Measurements from ENCODE around the gene CDPF1. TPM values are rescaled to one million over a fixed set of nuclear protein-coding genes. Genes with fewer than 3 reads are reported as not detected.

Gene CDPF1
- total RNA-seq, 2 donors from 2014 or later, result 16.2 to 20.6 TPM

GRCh38 chr22:46287873-46288751 is 38.0 kb upstream of the CDPF1 start:
- intact Hi-C loops (cut with DNase I), result no loop called here
- 78% methylated on average over 23 of the region's 24 CpGs for WGBS
- Histone ChIP-seq H3K4me1 (replicated peaks) (no peaks in the 10 kb centered on the region), H3K27me3 (replicated peaks; ENCODE audit: insufficient read depth) (no peaks in the 10 kb centered on the region), H3K9me3 (no peaks in the 10 kb centered on the region), H3K4me3 (no peak overlapping the region), H3K27ac (no peak overlapping the region), H3K36me3 (peaks cover 0 to 19% of the 10 kb centered on the region in 2 donors)
- no peak for TF ChIP-seq POLR2AphosphoS5 (IDR thresholded peaks at IDR 0.05)
- no peak for TF ChIP-seq CTCF (IDR thresholded peaks at IDR 0.05)
- TF ChIP-seq POLR2A (IDR thresholded peaks at IDR 0.05), result no peak
- no peak for DNase-seq (ENCODE audit: low spot score)

GRCh38 chr22:46286941-46287872 is 37.1 kb upstream of the CDPF1 start:
- no peak for TF ChIP-seq POLR2A (IDR thresholded peaks at IDR 0.05)
- no peak for TF ChIP-seq POLR2AphosphoS5 (IDR thresholded peaks at IDR 0.05)
- no peak for TF ChIP-seq CTCF (IDR thresholded peaks at IDR 0.05)
- H3K4me3 ChIP-seq, result no peak overlapping the region
- H3K4me1 ChIP-seq (replicated peaks), result no peaks in the 10 kb centered on the region
- H3K27ac ChIP-seq, result no peak overlapping the region
- no peak for DNase-seq (ENCODE audit: low spot score)
- H3K9me3 ChIP-seq, result no peaks in the 10 kb centered on the region
- intact Hi-C loops (cut with DNase I), result no loop called here
- H3K27me3 ChIP-seq (replicated peaks; ENCODE audit: insufficient read depth), result no peaks in the 10 kb centered on the region
- peaks cover 0 to 14% of the 10 kb centered on the region in 2 donors for H3K36me3 ChIP-seq
- 90% methylated on average over 14 of the region's 15 CpGs for WGBS

GRCh38 chr22:46286006-46286405 is 35.9 kb upstream of the CDPF1 start:
- no peak overlapping the region for H3K27ac ChIP-seq
- TF ChIP-seq POLR2A (IDR thresholded peaks at IDR 0.05) (no peak), CTCF (IDR thresholded peaks at IDR 0.05) (no peak), POLR2AphosphoS5 (IDR thresholded peaks at IDR 0.05) (no peak)
- intact Hi-C loops (cut with DNase I), result no loop called here
- no peaks in the 10 kb centered on the region for H3K9me3 ChIP-seq
- H3K4me1 ChIP-seq (replicated peaks), result no peaks in the 10 kb centered on the region
- H3K36me3 ChIP-seq, result peaks cover 0 to 19% of the 10 kb centered on the region in 2 donors
- no peak for DNase-seq (ENCODE audit: low spot score)
- H3K4me3 ChIP-seq, result no peak overlapping the region
- 93% methylated on average over 3 of the region's 3 CpGs for WGBS
- H3K27me3 ChIP-seq (replicated peaks; ENCODE audit: insufficient read depth), result no peaks in the 10 kb centered on the region

GRCh38 chr22:46281866-46282678 is 32.0 kb upstream of the CDPF1 start:
- 96% methylated on average over 13 of the region's 13 CpGs for WGBS
- Histone ChIP-seq H3K27ac (no peak overlapping the region), H3K36me3 (peaks cover 0 to 31% of the 10 kb centered on the region in 2 donors), H3K27me3 (replicated peaks; ENCODE audit: insufficient read depth) (no peaks in the 10 kb centered on the region), H3K4me1 (replicated peaks) (no peaks in the 10 kb centered on the region), H3K4me3 (no peak overlapping the region), H3K9me3 (no peaks in the 10 kb centered on the region)
- intact Hi-C loops (cut with DNase I), result no loop called here
- TF ChIP-seq POLR2AphosphoS5 (IDR thresholded peaks at IDR 0.05) (no peak), CTCF (IDR thresholded peaks at IDR 0.05) (no peak), POLR2A (IDR thresholded peaks at IDR 0.05) (no peak)
- DNase-seq (ENCODE audit: low spot score), result no peak

Data from prostate gland (tissue), 2 donors.